ENCODE data around the gene FNDC3B. TPM values are rescaled to one million over a fixed set of nuclear protein-coding genes. Genes with fewer than 3 reads are reported as not detected.

Gene FNDC3B
- total RNA-seq, 1 experiment from 2014 or later = 173 TPM

- intact Hi-C loops (cut with micrococcal nuclease; ENCODE audit: unreplicated experiment) (no loop called here), in situ Hi-C loops (cut with HindIII; ENCODE audit: low pct_unique_long_range_greater_than_20kb, low sequenced_read_pairs) (no loop called here)
- TF ChIP-seq REST (IDR thresholded peaks at IDR 0.05; ENCODE audit: insufficient read depth in 1 of 2, low read depth in 2 of 2, low read length in 1 of 2) (no peak), CTCF (IDR thresholded peaks at IDR 0.05) (no peak), SIN3A (IDR thresholded peaks at IDR 0.05; ENCODE audit: borderline replicate concordance, insufficient read depth, low read depth, low read length) (no peak), TCF7L2 (IDR thresholded peaks at IDR 0.05; ENCODE audit: low read depth, low read length) (no peak), POLR2AphosphoS5 (IDR thresholded peaks at IDR 0.05; ENCODE audit: low read depth, low read length) (no peak)
- DNase-seq (ENCODE audit: low read depth, low spot score) = no peak
- H3K9me3 ChIP-seq (ENCODE audit: control insufficient read depth, insufficient read depth, low read depth, low read length) = no peaks in the 10 kb centered on the region
- ChIA-PET CTCF (no interaction called here), POLR2A (no interaction called here)
- ATAC-seq = no peak
- H3K4me1 ChIP-seq (ENCODE audit: control insufficient read depth, insufficient read depth, low read length) = 0 out of 2 replicates have a peak, but pooled peaks cover 5% of the 10 kb centered on the region
- no peaks in the 10 kb centered on the region for H3K27me3 ChIP-seq (ENCODE audit: control insufficient read depth, insufficient read depth, low read length)
- H3K27ac ChIP-seq (ENCODE audit: low read length) = no peak overlapping the region
- BruUV-seq (replicated peaks) = no TSS peak
- no peak overlapping the region for H3K4me3 ChIP-seq (ENCODE audit: low read depth in 2 of 2, low read length in 2 of 2)
- H3K36me3 ChIP-seq (ENCODE audit: control insufficient read depth, insufficient read depth, low read length) = peaks cover 29% of the 10 kb centered on the region
These were observed 318.7 kb downstream of the FNDC3B start for GRCh38 chr3:172357850-172358754.

GRCh38 chr3:172359231-172359630 is 319.9 kb downstream of the FNDC3B start:
- CTCF ChIA-PET = interaction anchor here (0.5 to 0.7 kb wide), 3 partner anchors 180 to 307 kb away, joined by 3 to 7 read pairs (median 3); no protein-coding TSS in a partner anchor
- in situ Hi-C loops (cut with HindIII; ENCODE audit: low pct_unique_long_range_greater_than_20kb, low sequenced_read_pairs) (no loop called here), intact Hi-C loops (cut with micrococcal nuclease; ENCODE audit: unreplicated experiment) (no loop called here)
- Histone ChIP-seq H3K4me1 (ENCODE audit: control insufficient read depth, insufficient read depth, low read length) (0 out of 2 replicates have a peak, but pooled peaks cover 5% of the 10 kb centered on the region), H3K27me3 (ENCODE audit: control insufficient read depth, insufficient read depth, low read length) (no peaks in the 10 kb centered on the region), H3K36me3 (ENCODE audit: control insufficient read depth, insufficient read depth, low read length) (peaks cover 19% of the 10 kb centered on the region), H3K27ac (ENCODE audit: low read length) (no peak overlapping the region), H3K4me3 (ENCODE audit: low read depth in 2 of 2, low read length in 2 of 2) (no peak overlapping the region), H3K9me3 (ENCODE audit: control insufficient read depth, insufficient read depth, low read depth, low read length) (no peaks in the 10 kb centered on the region)
- DNase-seq (ENCODE audit: low read depth, low spot score) (no peak), ATAC-seq (no peak)
- POLR2A ChIA-PET = no interaction called here
- no peak for TF ChIP-seq TCF7L2 (IDR thresholded peaks at IDR 0.05; ENCODE audit: low read depth, low read length)
- no peak for TF ChIP-seq CTCF (IDR thresholded peaks at IDR 0.05)
- no peak for TF ChIP-seq SIN3A (IDR thresholded peaks at IDR 0.05; ENCODE audit: borderline replicate concordance, insufficient read depth, low read depth, low read length)
- no peak for TF ChIP-seq POLR2AphosphoS5 (IDR thresholded peaks at IDR 0.05; ENCODE audit: low read depth, low read length)
- TF ChIP-seq REST (IDR thresholded peaks at IDR 0.05; ENCODE audit: insufficient read depth in 1 of 2, low read depth in 2 of 2, low read length in 1 of 2) = no peak
- no TSS peak for BruUV-seq (replicated peaks)
